CD4-positive, alpha-beta memory T cell (primary cell): ENCODE results near the gene SAMD14. TPM values are rescaled to one million over a fixed set of nuclear protein-coding genes. Genes with fewer than 3 reads are reported as not detected.

Experiments
- CTCF ChIA-PET: fragments of 350-600 bp; sonication (Branson Sonifier 250); formaldehyde crosslinking; loops from one replicate; lab custom pipeline; 2021; ENCODE audit warnings: inconsistent platforms; ENCODE audit not compliant: partially characterized antibody; lab: Charles Lee
- POLR2A ChIA-PET: fragments of 350-600 bp; sonication (Branson Sonifier 250); formaldehyde crosslinking; loops from one replicate; lab custom pipeline; 2021; ENCODE audit not compliant: partially characterized antibody; lab: Charles Lee
- DNase-seq, 5 donors: peaks; one replicate each; pipeline versions ENCODE4 v3.0.0 to v3.0.0-alpha.2; 2020 to 2022; ENCODE audit warnings: mixed read lengths in 1 of 5
- H3K27ac ChIP-seq: one replicate; pipeline ENCODE4 v1.7.0; 2013; ENCODE audit warnings: low read depth, low read length
- H3K27me3 ChIP-seq: 2 replicates; pipeline ENCODE4 v1.7.0; 2013; ENCODE audit warnings: mild to moderate bottlenecking, low read length, moderate library complexity; ENCODE audit not compliant: insufficient read depth
- H3K36me3 ChIP-seq: 2 replicates; pipeline ENCODE4 v1.7.0; 2013; ENCODE audit warnings: mild to moderate bottlenecking, low read length, moderate library complexity; ENCODE audit not compliant: insufficient read depth
- H3K4me1 ChIP-seq: 2 replicates; pipeline ENCODE4 v1.7.0; 2013; ENCODE audit warnings: mild to moderate bottlenecking, low read length, moderate library complexity; ENCODE audit not compliant: insufficient read depth
- H3K4me3 ChIP-seq, 2 donors: one replicate each; pipeline ENCODE4 v1.7.0; 2013; ENCODE audit warnings: low read length in 2 of 2, mild to moderate bottlenecking in 1 of 2
- H3K9me3 ChIP-seq, 2 donors: one replicate each; pipeline ENCODE4 v1.7.0; 2013; ENCODE audit warnings: low read length in 2 of 2, control low read depth in 1 of 2; ENCODE audit not compliant: control insufficient read depth in 1 of 2
- H3K27ac Mint-ChIP-seq, 7 donors: one replicate each; pipeline ENCODE4 v1.8.0; 2020 to 2021; ENCODE audit warnings: mixed read lengths in 7 of 7, mild to moderate bottlenecking in 6 of 7, inconsistent platforms in 3 of 7, moderate library complexity in 3 of 7
- H3K27me3 Mint-ChIP-seq, 2 donors: one replicate each; pipeline ENCODE4 v1.8.0; 2020 to 2021; ENCODE audit warnings: mixed read lengths in 2 of 2
- H3K36me3 Mint-ChIP-seq, 2 donors: one replicate each; pipeline ENCODE4 v1.8.0; 2020 to 2021; ENCODE audit warnings: mixed read lengths in 2 of 2, inconsistent platforms in 1 of 2, mild to moderate bottlenecking in 1 of 2
- H3K4me1 Mint-ChIP-seq, 4 donors: one replicate each; pipeline ENCODE4 v1.8.0; 2020 to 2021; ENCODE audit warnings: mixed read lengths in 4 of 4, mild to moderate bottlenecking in 1 of 4
- H3K4me3 Mint-ChIP-seq, 8 donors: one replicate each; pipeline ENCODE4 v1.8.0; 2020 to 2021; ENCODE audit warnings: mixed read lengths in 8 of 8, mild to moderate bottlenecking in 7 of 8, moderate library complexity in 6 of 8, inconsistent platforms in 3 of 8
- H3K9me3 Mint-ChIP-seq, 8 donors: one replicate each; pipeline ENCODE4 v1.8.0; 2020 to 2021; ENCODE audit warnings: mixed read lengths in 8 of 8, mild to moderate bottlenecking in 5 of 8, inconsistent platforms in 3 of 8, moderate library complexity in 1 of 8
- intact Hi-C: fragments of 100-400 bp; cut with micrococcal nuclease; formaldehyde crosslinking; loops from one replicate; pipeline ENCODE4 v1.15.1; 2023
- polyA plus RNA-seq, 2 donors: library from polyadenylated mRNA; unstranded; fragments of 300-500 nt; fragmentation: Illumina TruSeq; gene quantifications; one replicate each; pipeline ENCODE4 v1.2.3, GENCODE V29; 2021
- total RNA-seq, 2 experiments: library from RNA; stranded (reverse); gene quantifications; one replicate each; pipeline ENCODE4 v1.2.3, GENCODE V29; 2021

Gene SAMD14
- total and polyA plus RNA-seq, 4 experiments from 2014 or later: 0.16 to 1.3 (median 0.72) TPM

DNA sequence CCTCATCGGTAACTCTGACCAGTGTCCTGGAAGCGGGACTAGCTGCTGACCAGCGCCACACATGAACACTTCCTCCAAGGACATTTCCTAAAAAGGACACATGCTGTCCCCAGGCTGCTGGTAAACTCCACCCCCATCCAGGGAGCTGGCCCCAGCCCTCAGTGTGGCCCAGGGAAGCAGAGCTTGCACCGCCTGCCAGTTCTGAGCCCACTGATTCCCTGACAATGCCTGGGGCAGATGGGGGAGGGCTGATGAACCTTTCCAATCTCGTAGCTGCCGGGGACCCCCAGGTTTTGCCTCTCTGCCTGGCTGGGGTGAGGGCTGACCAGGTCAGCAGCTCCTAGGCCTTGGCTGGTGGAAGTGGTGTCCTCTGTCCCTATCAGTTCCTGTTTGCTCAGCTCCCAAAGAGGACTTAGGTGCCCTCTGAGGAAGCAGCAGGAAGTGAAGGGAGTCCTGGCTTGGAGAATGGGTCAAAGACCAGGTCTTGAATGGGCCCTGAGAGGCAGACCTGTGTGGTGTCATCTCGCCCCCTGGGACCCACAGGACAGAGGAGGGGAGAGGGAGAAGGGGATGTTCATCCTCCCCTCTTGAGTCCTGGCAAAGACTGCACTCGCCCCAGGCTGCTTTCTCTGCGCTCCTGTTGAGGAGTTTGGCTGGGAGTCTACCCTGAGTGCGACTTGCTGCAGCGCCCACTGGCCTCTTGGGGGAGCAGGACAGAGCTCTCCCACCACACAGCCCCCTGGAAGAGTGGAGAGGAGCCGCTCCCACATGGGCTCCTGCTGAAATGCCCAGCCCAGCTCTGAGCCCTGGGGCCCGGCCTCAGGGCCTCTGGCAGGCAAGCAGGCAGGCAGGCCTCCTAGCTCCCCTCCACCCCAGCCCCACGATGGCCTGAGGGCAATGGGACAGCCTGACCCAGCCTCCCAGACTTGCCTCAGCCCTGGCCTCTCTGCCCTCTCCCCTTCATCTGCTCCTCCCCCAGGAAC is 18.0 kb downstream of the SAMD14 start:
- H3K9me3 ChIP-seq: no peaks in the 10 kb centered on the region
- peaks cover 5 to 23% of the 10 kb centered on the region in 2 donors for H3K36me3 Mint-ChIP-seq
- ChIA-PET POLR2A (interaction anchor here (3.2 kb wide), 1 partner anchor 17 kb away, joined by 11 read pairs; the partner anchor contains the start of gene PDK2), CTCF (interaction anchor here (1.4 to 2.9 kb wide), 3 partner anchors 18 to 50 kb away, joined by 5 to 9 read pairs (median 6); no protein-coding TSS in a partner anchor)
- H3K4me1 ChIP-seq: peaks cover 4% of the 10 kb centered on the region
- H3K9me3 Mint-ChIP-seq: no peaks in the 10 kb centered on the region
- no peak for DNase-seq
- intact Hi-C loops: no loop called here
- H3K4me3 Mint-ChIP-seq: no peak overlapping the region
- peaks cover 6% of the 10 kb centered on the region for H3K27me3 ChIP-seq
- H3K27ac ChIP-seq: no peak overlapping the region
- peaks cover 7 to 10% of the 10 kb centered on the region in 2 donors for H3K27me3 Mint-ChIP-seq
- H3K4me3 ChIP-seq: no peak overlapping the region
- H3K27ac Mint-ChIP-seq: no peak overlapping the region
- peaks cover 17% of the 10 kb centered on the region for H3K36me3 ChIP-seq
- H3K4me1 Mint-ChIP-seq: peaks cover 4 to 13% (median 10%) of the 10 kb centered on the region in 4 donors

DNA sequence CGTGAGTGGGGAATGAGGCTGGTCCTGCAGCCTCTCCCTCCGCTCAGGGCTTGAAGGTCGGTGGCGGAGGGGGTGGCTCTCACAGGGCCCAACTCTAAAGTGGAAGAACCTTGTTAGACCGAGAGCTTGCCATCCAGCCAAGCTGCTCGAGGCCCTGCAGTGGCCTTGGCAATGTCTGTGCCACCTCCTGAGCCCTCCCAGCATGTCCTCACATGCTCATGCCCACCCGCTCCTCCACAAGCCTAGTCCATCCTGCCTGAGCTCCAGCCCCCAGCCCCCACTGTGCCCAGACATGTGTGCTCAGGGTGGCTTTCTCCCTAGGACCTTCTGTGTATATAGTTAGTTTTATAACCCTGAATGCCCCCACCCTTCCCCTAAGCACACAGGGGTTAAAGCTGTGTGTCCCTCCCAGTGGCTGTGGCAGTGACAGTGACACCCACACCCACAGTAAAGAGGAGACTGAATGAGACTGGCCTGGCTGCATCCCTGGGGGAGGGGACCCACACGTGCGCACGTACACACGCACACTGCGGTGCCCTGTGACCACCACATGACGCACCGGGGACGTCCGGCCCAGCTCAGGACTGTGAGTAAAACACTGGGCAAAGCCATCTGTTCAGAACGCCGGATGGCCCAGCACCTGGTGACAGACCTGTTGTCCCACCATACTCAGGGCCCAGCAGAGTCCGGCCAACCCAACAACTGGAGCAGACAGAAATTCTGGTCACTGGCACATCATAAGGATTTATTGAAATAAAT is 19.2 kb downstream of the SAMD14 start:
- Mint-ChIP-seq H3K9me3 (no peaks in the 10 kb centered on the region), H3K4me1 (peaks cover 4 to 9% (median 6%) of the 10 kb centered on the region in 4 donors), H3K36me3 (peaks cover 5 to 28% of the 10 kb centered on the region in 2 donors), H3K27me3 (peaks cover 4 to 6% of the 10 kb centered on the region in 2 donors), H3K4me3 (no peak overlapping the region), H3K27ac (no peak overlapping the region)
- ChIA-PET CTCF (interaction anchor here (1.4 to 2.9 kb wide), 3 partner anchors 17 to 51 kb away, joined by 5 to 9 read pairs (median 6); no protein-coding TSS in a partner anchor), POLR2A (interaction anchor here (0.6 kb wide), 1 partner anchor 423 kb away, joined by 3 read pairs; no protein-coding TSS in a partner anchor)
- intact Hi-C loops: no loop called here
- peaks cover 23% of the 10 kb centered on the region for H3K36me3 ChIP-seq
- no peaks in the 10 kb centered on the region for H3K27me3 ChIP-seq
- no peaks in the 10 kb centered on the region for H3K4me1 ChIP-seq
- no peaks in the 10 kb centered on the region for H3K9me3 ChIP-seq
- no peak for DNase-seq
- H3K4me3 ChIP-seq: no peak overlapping the region
- H3K27ac ChIP-seq: no peak overlapping the region

DNA sequence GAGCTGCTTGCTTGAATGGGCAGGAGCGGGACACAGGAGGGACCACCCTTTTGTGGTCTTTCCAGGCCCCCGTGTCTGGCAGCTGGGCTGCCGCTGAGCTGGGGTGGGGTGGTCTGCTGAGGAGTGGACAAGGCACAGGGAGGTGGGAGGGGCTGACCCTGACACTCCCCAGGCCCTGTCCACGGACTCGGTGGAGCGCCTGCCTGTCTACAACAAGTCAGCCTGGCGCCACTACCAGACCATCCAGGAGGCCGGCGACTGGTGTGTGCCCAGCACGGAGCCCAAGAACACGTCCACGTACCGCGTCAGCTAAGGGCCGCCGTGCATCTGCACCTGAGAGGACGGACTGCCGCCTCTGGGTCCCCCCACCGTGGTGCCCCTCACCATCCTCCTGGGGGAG is 20.2 kb downstream of the SAMD14 start:
- no peaks in the 10 kb centered on the region for H3K9me3 ChIP-seq
- peaks cover 0 to 2% (median under 1%) of the 10 kb centered on the region in 4 donors for H3K4me1 Mint-ChIP-seq
- POLR2A ChIA-PET: no interaction called here
- peaks cover 23% of the 10 kb centered on the region for H3K36me3 ChIP-seq
- no peak overlapping the region for H3K4me3 Mint-ChIP-seq
- H3K36me3 Mint-ChIP-seq: peaks cover 5 to 37% of the 10 kb centered on the region in 2 donors
- no peak for DNase-seq
- no peaks in the 10 kb centered on the region for H3K9me3 Mint-ChIP-seq
- peaks cover under 1% of the 10 kb centered on the region in 2 donors for H3K27me3 Mint-ChIP-seq
- H3K4me3 ChIP-seq: no peak overlapping the region
- H3K4me1 ChIP-seq: no peaks in the 10 kb centered on the region
- CTCF ChIA-PET: interaction anchor here (1.8 kb wide), 1 partner anchor 52 kb away, joined by 5 read pairs; no protein-coding TSS in a partner anchor
- H3K27ac Mint-ChIP-seq: no peak overlapping the region
- intact Hi-C loops: no loop called here
- no peak overlapping the region for H3K27ac ChIP-seq
- H3K27me3 ChIP-seq: no peaks in the 10 kb centered on the region

DNA sequence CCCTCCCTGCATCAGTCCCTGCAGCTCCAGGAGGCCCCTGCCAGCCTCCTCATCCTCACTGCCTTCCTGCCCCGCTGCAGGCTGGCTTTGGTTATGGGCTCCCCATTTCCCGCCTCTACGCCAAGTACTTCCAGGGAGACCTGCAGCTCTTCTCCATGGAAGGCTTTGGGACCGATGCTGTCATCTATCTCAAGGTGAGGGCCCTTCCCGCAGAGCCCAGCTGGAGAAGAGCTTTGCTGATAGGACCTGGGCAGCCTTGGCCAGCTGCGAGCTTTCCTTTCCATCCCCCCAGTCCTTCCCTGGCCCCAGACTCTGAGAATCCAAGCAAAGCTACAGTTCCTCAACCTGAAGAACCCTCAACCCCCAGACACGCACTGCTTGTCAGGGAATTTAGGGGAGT is 20.8 kb downstream of the SAMD14 start:
- H3K36me3 ChIP-seq: peaks cover 23% of the 10 kb centered on the region
- H3K9me3 ChIP-seq: no peaks in the 10 kb centered on the region
- Mint-ChIP-seq H3K36me3 (peaks cover 5 to 37% of the 10 kb centered on the region in 2 donors), H3K4me1 (no peaks in the 10 kb centered on the region), H3K4me3 (no peak overlapping the region), H3K27ac (no peak overlapping the region), H3K27me3 (no peaks in the 10 kb centered on the region), H3K9me3 (no peaks in the 10 kb centered on the region)
- ChIA-PET CTCF (interaction anchor here (1.0 to 1.9 kb wide), 5 partner anchors 8 to 54 kb away, joined by 3 to 8 read pairs (median 5); no protein-coding TSS in a partner anchor), POLR2A (no interaction called here)
- intact Hi-C loops: no loop called here
- no peaks in the 10 kb centered on the region for H3K4me1 ChIP-seq
- no peaks in the 10 kb centered on the region for H3K27me3 ChIP-seq
- no peak for DNase-seq
- H3K4me3 ChIP-seq: no peak overlapping the region
- no peak overlapping the region for H3K27ac ChIP-seq

DNA sequence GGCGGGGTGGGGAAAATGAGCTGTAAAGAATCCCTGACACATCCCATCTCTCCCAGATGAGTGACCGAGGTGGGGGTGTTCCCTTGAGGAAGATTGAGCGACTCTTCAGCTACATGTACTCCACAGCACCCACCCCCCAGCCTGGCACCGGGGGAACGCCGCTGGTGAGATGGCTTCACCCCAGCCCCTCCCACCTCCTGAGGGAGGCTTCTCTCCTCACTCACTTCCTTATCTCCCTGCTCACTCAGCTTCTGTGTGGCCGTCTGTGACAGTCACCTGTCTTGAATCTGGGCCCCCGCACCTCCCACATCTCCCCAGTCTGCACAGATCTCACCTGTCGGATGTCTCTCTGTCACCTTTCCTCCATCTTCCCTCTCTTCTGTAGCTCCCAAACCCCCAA is 21.4 kb downstream of the SAMD14 start:
- Histone ChIP-seq H3K27ac (no peak overlapping the region), H3K4me3 (no peak overlapping the region), H3K4me1 (no peaks in the 10 kb centered on the region), H3K9me3 (no peaks in the 10 kb centered on the region), H3K36me3 (peaks cover 23% of the 10 kb centered on the region), H3K27me3 (no peaks in the 10 kb centered on the region)
- Mint-ChIP-seq H3K36me3 (peaks cover 5 to 37% of the 10 kb centered on the region in 2 donors), H3K27me3 (no peaks in the 10 kb centered on the region), H3K4me1 (no peaks in the 10 kb centered on the region), H3K27ac (peak overlapping the region in 1 of 7 donors; percentile 43), H3K9me3 (no peaks in the 10 kb centered on the region), H3K4me3 (no peak overlapping the region)
- ChIA-PET CTCF (interaction anchor here (1.0 to 1.9 kb wide), 5 partner anchors 9 to 55 kb away, joined by 3 to 8 read pairs (median 5); no protein-coding TSS in a partner anchor), POLR2A (no interaction called here)
- no peak for DNase-seq
- intact Hi-C loops: no loop called here

DNA sequence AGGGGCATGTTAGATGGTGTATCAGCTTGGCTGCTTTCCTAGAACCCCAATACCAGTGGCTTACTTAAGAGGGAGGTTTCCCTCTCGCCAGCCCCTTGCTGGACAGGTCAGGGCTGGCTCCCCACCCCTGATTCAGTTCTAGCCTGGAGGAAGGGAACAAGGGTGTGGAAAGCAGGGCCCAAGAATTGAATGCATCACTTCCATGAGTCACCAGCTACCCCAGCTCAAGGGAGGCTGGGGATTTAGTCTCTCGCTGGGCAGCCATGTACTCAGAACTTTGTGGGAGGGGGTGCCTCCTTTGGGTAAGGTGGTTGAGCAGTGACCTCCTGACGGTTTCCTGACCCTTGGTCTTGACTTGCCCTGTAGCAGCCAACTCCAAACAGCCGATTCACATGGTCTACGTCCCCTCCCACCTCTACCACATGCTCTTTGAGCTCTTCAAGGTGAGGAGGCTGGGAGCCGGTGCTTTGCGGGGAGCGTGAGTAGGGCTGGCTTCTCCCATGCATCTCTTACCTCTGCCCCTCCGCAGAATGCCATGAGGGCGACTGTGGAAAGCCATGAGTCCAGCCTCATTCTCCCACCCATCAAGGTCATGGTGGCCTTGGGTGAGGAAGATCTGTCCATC is 22.1 kb downstream of the SAMD14 start:
- no peaks in the 10 kb centered on the region for H3K4me1 ChIP-seq
- peaks cover 23% of the 10 kb centered on the region for H3K36me3 ChIP-seq
- peak overlapping the region in 1 of 7 donors; percentile 70 for H3K27ac Mint-ChIP-seq
- H3K27me3 ChIP-seq: no peaks in the 10 kb centered on the region
- no peak for DNase-seq
- H3K4me3 Mint-ChIP-seq: no peak overlapping the region
- peaks cover 8 to 41% of the 10 kb centered on the region in 2 donors for H3K36me3 Mint-ChIP-seq
- no peak overlapping the region for H3K4me3 ChIP-seq
- intact Hi-C loops: no loop called here
- no peaks in the 10 kb centered on the region for H3K4me1 Mint-ChIP-seq
- no peaks in the 10 kb centered on the region for H3K9me3 ChIP-seq
- CTCF ChIA-PET: interaction anchor here (1.2 to 1.9 kb wide), 2 partner anchors 11 to 14 kb away, joined by 3 to 8 read pairs; no protein-coding TSS in a partner anchor
- POLR2A ChIA-PET: interaction anchor here (1.5 kb wide), 1 partner anchor 10 kb away, joined by 4 read pairs; no protein-coding TSS in a partner anchor
- H3K9me3 Mint-ChIP-seq: no peaks in the 10 kb centered on the region
- H3K27me3 Mint-ChIP-seq: no peaks in the 10 kb centered on the region
- no peak overlapping the region for H3K27ac ChIP-seq
